Gastrocnemius medialis (tissue), 4 donors: ENCODE measurements around the gene MEGF11. TPM values are rescaled to one million over a fixed set of nuclear protein-coding genes. Genes with fewer than 3 reads are reported as not detected.

Source experiments
- ATAC-seq, 2 donors: fragments of 150-250 bp; one replicate each; pipeline ENCODE4 v1.9.1; 2016
- DNase-seq, 2 donors: peaks; one replicate each; pipeline ENCODE4 v3.0.0-alpha.2; 2019
- H3K27ac ChIP-seq, 4 donors: fragments of 200-600 bp; sonication (generic); 1 replicate in 1 of 4; 2 replicates in 3 of 4; pipeline ENCODE4 v1.5.1; 2016 to 2018; ENCODE audit warnings: mild to moderate bottlenecking in 2 of 4, moderate library complexity in 1 of 4
- H3K27me3 ChIP-seq, 3 donors: fragments of 200-600 bp; sonication (generic) in 2 of 3; 1 replicate in 1 of 3; 2 replicates in 2 of 3; pipeline versions ENCODE4 v1.5.1 to v1.6.0; 2016 to 2019; ENCODE audit warnings: mild to moderate bottlenecking in 1 of 3, moderate library complexity in 1 of 3
- H3K36me3 ChIP-seq, 2 donors: fragments of 200-600 bp; sonication (generic) in 1 of 2; one replicate each; pipeline ENCODE4 v1.5.1; 2017 to 2018
- H3K4me1 ChIP-seq, 2 donors: fragments of 200-600 bp; sonication (generic) in 1 of 2; one replicate each; pipeline ENCODE4 v1.5.1; 2016 to 2017; ENCODE audit warnings: mild to moderate bottlenecking in 2 of 2
- H3K4me3 ChIP-seq, 4 donors: fragments of 200-600 bp; sonication (generic) in 3 of 4; 1 replicate in 1 of 4; 2 replicates in 3 of 4; pipeline ENCODE4 v1.5.1; 2016 to 2019; ENCODE audit warnings: mild to moderate bottlenecking in 2 of 4
- H3K9me3 ChIP-seq, 3 donors: fragments of 200-600 bp; sonication (generic) in 2 of 3; 1 replicate in 1 of 3; 2 replicates in 2 of 3; pipeline ENCODE4 v1.5.1; 2016 to 2019
- CTCF ChIP-seq, 5 experiments: fragments of 450-650 bp in 3 of 5; fragments of 200-600 bp in 2 of 5; sonication (generic) in 2 of 5; IDR thresholded peaks in 4 of 5; conservative IDR thresholded peaks in 1 of 5; 1 replicate in 4 of 5; 2 replicates in 1 of 5; pipeline ENCODE4 v1.5.1; 2016 to 2019; ENCODE audit warnings: antibody characterized with exemption in 5 of 5, mild to moderate bottlenecking in 3 of 5, moderate library complexity in 3 of 5
- POLR2A ChIP-seq, 2 donors: fragments of 450-650 bp; IDR thresholded peaks; one replicate each; pipeline ENCODE4 v1.6.1; 2017; ENCODE audit warnings: antibody characterized with exemption in 2 of 2, mild to moderate bottlenecking in 2 of 2, moderate library complexity in 2 of 2
- in situ Hi-C, 4 donors: fragments of 200-750 bp; cut with MboI; loops; one replicate each; pipeline versions ENCODE4 v1.15.0 to v1.8.0; 2017; ENCODE audit warnings: low sequenced_read_pairs in 4 of 4
- intact Hi-C: fragments of 100-400 bp; cut with DNase I; formaldehyde crosslinking; loops from one replicate; pipeline ENCODE4 v1.15.1; 2023; ENCODE audit warnings: low total_unique reads
- total RNA-seq, 4 donors: library from RNA; depleted of rRNA; stranded (reverse); fragments of >200 nt; gene quantifications; one replicate each; pipeline versions ENCODE4 v1.1.0 to v1.2.3, GENCODE V29; 2016

Gene MEGF11
- total RNA-seq, 4 donors from 2014 or later = not detected

- no peak overlapping the region for H3K4me3 ChIP-seq
- H3K27me3 ChIP-seq = no peaks in the 10 kb centered on the region
- ATAC-seq (no peak), DNase-seq (no peak)
- no peak overlapping the region for H3K27ac ChIP-seq
- intact Hi-C loops (no loop called here), in situ Hi-C loops (no loop called here)
- H3K4me1 ChIP-seq = no peaks in the 10 kb centered on the region
- no peak for TF ChIP-seq CTCF (IDR thresholded peaks at IDR 0.05 in 4 of 5, conservative IDR thresholded peaks at IDR 0.05 in 1 of 5)
- TF ChIP-seq POLR2A (IDR thresholded peaks at IDR 0.05) = no peak
- H3K9me3 ChIP-seq = no peaks in the 10 kb centered on the region
- no peaks in the 10 kb centered on the region for H3K36me3 ChIP-seq
These were observed 23.6 kb downstream of the MEGF11 start for GRCh38 chr15:66229790-66230465.

DNA sequence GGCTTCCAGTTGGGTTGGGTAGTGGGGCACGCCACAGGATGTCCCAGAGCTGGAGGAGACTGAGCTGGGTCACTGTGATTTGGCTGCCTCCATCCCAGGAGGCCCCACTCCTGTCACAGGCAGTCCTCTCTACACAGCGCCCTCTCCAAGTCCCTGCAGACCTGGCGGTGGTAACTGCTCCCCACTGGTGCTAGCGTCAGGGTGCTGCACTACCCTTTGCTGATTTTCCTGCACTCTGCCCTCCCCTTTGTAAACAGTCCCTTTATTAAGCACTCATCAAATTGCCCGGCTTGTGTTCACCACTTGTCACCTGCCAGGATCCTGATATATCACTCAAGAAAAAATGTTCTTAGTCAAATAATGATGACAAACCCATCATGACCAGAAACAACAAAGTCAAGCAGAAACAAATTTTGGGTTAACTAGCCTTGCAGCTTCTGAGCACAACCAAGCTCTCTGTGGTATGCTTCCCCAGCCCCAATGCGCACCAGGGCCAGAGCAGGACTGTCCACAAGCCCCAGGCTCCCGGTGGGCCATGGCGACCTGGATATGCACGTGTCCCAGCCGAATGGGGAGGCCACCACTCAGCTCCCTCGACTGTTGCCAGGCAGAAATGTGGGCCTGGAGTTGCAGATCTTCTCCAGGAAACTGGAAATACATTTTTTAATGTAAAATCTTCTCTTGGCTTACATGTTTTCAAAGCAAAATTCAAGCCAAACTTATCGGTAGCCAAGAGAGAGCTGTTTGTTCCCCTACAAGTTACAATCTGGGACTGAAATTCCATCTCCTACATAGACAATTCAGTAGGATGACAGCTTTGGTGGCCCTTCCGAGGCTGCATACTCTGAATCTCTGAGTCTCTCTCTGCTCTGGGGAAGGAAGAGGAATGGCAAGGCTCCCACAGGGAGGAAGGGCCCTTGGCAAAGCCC lies 24.5 kb downstream of the MEGF11 start:
- no peaks in the 10 kb centered on the region for H3K36me3 ChIP-seq
- H3K4me1 ChIP-seq = no peaks in the 10 kb centered on the region
- in situ Hi-C loops = no loop called here
- intact Hi-C loops = no loop called here
- no peaks in the 10 kb centered on the region for H3K27me3 ChIP-seq
- H3K9me3 ChIP-seq = no peaks in the 10 kb centered on the region
- H3K4me3 ChIP-seq = no peak overlapping the region
- TF ChIP-seq POLR2A (IDR thresholded peaks at IDR 0.05) (no peak), CTCF (IDR thresholded peaks at IDR 0.05 in 4 of 5, conservative IDR thresholded peaks at IDR 0.05 in 1 of 5) (no peak)
- no peak overlapping the region for H3K27ac ChIP-seq
- DNase-seq = no peak
- no peak for ATAC-seq

- intact Hi-C loops = no loop called here
- no peak overlapping the region for H3K4me3 ChIP-seq
- H3K4me1 ChIP-seq = no peaks in the 10 kb centered on the region
- in situ Hi-C loops = no loop called here
- no peaks in the 10 kb centered on the region for H3K27me3 ChIP-seq
- H3K9me3 ChIP-seq = no peaks in the 10 kb centered on the region
- no peaks in the 10 kb centered on the region for H3K36me3 ChIP-seq
- DNase-seq = no peak
- ATAC-seq = no peak
- H3K27ac ChIP-seq = no peak overlapping the region
- TF ChIP-seq POLR2A (IDR thresholded peaks at IDR 0.05) (no peak), CTCF (IDR thresholded peaks at IDR 0.05 in 4 of 5, conservative IDR thresholded peaks at IDR 0.05 in 1 of 5) (no peak)
These were observed 26.8 kb downstream of the MEGF11 start for GRCh38 chr15:66226736-66227135.

DNA sequence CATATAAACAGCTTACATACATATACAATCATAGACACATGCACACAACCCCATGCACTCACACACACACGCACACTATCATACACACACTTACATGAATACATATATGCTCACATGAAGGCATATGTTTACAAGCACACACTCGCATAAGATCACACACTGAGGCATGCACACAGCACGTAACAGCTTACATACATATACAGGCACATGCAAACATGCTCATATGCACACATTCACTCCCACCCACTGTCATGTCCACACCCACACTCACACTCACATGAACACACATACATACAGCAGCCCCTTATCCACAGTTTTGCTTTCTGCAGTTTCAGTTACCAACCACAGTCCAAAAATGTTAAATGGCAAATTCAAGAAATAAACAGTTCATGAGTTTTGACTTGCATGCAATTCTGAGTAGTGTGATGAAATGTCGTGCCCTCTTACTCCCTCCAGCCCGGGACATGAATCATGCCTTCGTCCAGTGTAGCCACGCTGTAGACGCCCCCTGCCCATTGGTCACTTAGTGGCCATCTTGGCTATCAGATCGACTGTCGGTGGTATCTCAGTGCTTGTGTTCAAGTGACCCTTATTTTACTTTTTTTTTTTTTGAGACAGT lies 27.8 kb downstream of the MEGF11 start:
- intact Hi-C loops = no loop called here
- no peak overlapping the region for H3K4me3 ChIP-seq
- H3K36me3 ChIP-seq = no peaks in the 10 kb centered on the region
- H3K4me1 ChIP-seq = no peaks in the 10 kb centered on the region
- no peak for ATAC-seq
- no peak for TF ChIP-seq POLR2A (IDR thresholded peaks at IDR 0.05)
- no peak for TF ChIP-seq CTCF (IDR thresholded peaks at IDR 0.05 in 4 of 5, conservative IDR thresholded peaks at IDR 0.05 in 1 of 5)
- no peak for DNase-seq
- H3K9me3 ChIP-seq = no peaks in the 10 kb centered on the region
- H3K27me3 ChIP-seq = no peaks in the 10 kb centered on the region
- H3K27ac ChIP-seq = no peak overlapping the region
- in situ Hi-C loops = no loop called here
